Raji (cell line): ENCODE results near the gene KCNA10.

Source experiments
- POLR2A ChIP-seq: IDR thresholded peaks from 2 replicates; pipeline ENCODE4 v1.6.1; 2011; ENCODE audit warnings: low read depth, low read length, control low read depth; ENCODE audit not compliant: insufficient read depth

KCNA10 gene

GRCh38 chr1:110477445-110477957, 41.5 kb downstream of the KCNA10 start:
- no peak for TF ChIP-seq POLR2A

- no peak for TF ChIP-seq POLR2A
Measured at GRCh38 chr1:110477041-110477440, 41.9 kb downstream of the KCNA10 start.

GRCh38 chr1:110476028-110476765, 42.8 kb downstream of the KCNA10 start:
- no peak for TF ChIP-seq POLR2A

GRCh38 chr1:110475362-110476027, 43.5 kb downstream of the KCNA10 start:
- TF ChIP-seq POLR2A: no peak

GRCh38 chr1:110474444-110474843, 44.5 kb downstream of the KCNA10 start:
- TF ChIP-seq POLR2A: no peak

- no peak for TF ChIP-seq POLR2A
Measured at GRCh38 chr1:110472546-110472945, 46.4 kb downstream of the KCNA10 start.

- TF ChIP-seq POLR2A: no peak
Measured at GRCh38 chr1:110471131-110471530, 47.8 kb downstream of the KCNA10 start.
